NCI-H187 treated with DMSO at 0.1 percent for 48 hours (cell line): ENCODE results near the gene TLE7.

Experiments used
- DNase-seq: peaks from one replicate; lab custom pipeline; 2025; lab: John Stamatoyannopoulos, UW

The TLE7 gene

GRCh38 chr16:71412270-71413160 is 29.3 kb downstream of the TLE7 start:
- no peak for DNase-seq

DNA sequence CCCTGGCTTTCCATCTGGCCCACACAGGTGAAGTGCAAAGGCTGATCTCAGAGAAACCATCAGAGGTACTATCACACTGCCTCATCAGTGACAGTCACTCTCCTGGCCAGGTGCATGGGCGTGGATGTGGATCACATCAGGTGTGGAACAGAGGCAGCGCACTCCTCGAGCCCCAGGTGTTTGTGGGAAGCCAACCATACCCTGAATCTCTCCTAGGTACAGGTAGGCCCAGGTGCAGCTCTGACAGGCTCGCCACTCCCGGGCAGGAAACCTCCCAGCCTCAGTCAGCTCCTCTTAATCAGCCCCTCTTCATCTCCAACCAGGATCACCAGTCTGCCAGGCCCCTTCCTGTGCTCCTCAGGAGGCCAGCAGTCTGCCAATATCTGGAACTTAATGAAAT is 31.7 kb downstream of the TLE7 start:
- no peak for DNase-seq

- no peak for DNase-seq
These were observed 32.7 kb downstream of the TLE7 start for GRCh38 chr16:71409011-71409775.

DNA sequence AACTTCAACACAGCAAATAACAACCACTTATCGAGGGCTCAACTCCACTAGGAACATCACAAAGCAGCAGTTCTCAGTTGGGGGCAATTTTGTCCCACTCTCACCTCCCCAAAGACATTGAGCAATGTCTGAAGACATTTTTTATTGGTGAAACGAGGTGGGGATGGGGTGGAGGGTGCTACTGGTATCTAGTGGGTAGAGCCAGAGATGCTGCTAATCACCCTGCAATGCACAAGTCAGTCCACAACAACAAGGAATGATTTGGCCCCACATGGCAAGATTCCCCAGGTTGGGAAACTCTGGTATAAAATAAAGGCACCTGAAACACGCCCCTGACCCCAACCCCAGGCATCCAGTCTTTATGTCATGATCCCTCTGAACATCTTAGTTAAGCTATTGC is 33.3 kb downstream of the TLE7 start:
- DNase-seq = no peak

DNA sequence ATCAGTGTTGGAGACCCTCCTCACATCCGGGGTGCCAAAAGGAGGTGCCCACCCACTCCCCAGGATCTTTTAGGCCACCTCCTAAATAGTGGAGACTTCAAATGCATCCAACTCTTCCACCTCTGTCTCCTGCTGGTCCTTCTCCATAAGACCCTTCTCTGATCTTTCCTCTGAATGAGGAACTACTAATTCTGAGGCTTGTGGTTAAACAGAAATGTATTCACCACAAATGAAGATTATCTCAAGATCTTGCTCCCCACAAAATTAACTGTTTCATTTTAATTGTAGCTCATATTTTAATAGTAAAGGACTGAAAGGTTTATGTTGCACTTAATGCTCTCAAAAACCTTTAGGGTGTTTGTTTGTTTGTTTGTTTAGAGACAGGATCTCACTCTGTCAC is 34.1 kb downstream of the TLE7 start:
- no peak for DNase-seq

- DNase-seq = no peak
These were observed 35.1 kb downstream of the TLE7 start for GRCh38 chr16:71406724-71407123.

- no peak for DNase-seq
These were observed 35.5 kb downstream of the TLE7 start for GRCh38 chr16:71406316-71406715.

DNA sequence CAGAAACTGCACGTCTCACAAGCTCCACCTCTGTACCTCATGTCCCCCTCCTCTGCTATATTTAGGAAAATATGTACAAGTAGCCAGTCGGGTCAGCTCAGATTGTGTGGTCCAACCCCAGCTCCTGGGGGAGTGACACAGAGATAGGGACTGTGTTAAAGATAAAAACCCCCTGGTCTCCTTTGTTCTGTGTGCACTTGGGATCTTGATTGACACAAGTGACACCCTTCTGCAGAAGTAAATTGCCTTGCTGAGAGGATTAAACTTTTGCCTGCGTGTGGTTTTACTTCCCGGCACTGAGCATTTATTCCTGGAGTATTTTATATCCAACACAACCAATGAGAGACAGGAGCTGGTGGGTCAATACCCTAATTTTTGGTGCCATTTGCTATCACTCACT is 37.5 kb downstream of the TLE7 start:
- DNase-seq = no peak

DNA sequence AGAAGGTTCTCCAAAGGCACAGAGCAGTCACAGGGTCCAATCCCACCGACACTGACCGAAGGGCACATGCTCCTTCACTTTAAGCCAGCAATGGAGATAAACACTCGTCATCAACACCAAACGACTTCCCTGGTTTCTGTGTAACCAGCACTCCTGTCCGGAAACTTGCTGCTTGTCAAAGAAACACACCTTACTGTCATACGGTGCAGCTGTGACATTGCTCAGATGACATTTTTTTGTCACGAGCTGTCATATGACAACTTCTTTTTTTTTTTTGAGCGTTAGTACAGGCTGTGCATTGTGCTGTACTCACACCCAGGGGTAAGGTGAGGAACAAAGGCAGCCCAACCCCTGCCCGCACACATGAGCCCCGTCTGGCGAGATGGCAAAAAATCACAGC is 39.2 kb downstream of the TLE7 start:
- DNase-seq = no peak

DNA sequence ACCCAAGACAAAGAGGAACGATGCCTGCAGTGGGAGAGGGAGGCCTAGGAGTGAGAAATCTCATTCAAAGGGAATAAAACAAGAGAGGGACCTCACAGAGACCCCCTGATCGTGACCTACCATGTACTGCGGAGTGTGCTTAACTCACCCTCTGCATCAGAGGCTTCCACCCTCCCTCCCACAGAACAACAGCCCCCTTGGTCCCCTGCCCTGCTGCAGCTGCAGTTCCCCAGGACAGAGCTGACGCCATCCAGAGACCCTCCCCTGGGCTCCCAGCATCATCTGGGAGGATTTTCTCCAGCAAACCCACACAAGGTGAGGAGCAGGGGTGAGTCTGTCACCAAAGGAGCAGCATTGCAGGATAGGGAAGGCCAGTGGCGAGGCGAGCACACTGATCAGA is 39.8 kb downstream of the TLE7 start:
- DNase-seq = no peak

DNA sequence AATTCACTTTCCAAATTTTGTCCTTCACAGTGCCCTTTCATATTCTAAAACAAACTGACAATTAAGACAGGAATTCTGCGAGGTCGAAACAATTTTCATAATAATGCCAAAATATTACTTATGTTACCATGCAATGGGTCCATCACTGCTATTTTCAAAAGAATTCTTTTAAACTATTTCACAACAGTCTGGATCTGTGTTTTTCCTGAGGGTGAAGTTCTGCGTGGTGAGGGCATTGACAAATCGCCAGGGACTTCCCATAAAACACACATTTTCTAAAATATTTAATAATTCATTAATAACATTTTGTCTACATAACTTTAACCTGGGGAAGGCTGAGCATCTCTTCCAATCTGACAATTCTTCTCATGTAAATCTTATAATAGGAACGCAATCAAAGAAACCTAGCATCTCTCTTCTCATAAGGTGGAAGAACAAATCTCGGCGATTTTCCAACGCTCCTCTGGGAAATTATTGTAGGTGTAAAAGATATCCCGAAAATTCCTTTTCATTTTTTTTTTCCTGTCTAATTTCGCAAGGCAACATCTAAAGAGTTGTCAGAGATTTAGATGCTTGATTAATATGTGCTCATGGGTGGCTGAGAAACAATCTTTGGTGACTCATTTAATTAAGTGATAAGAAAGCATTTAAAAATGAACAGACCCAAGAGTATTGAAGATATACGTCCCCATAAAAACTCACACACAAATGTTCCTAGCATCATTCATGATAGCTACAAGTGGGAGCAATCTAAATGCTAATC is 41.9 kb downstream of the TLE7 start:
- no peak for DNase-seq

GRCh38 chr16:71396594-71396993 is 45.3 kb downstream of the TLE7 start:
- no peak for DNase-seq

GRCh38 chr16:71389330-71389729 is 52.5 kb downstream of the TLE7 start:
- DNase-seq = no peak

- DNase-seq = no peak
These were observed 54.6 kb downstream of the TLE7 start for GRCh38 chr16:71387045-71387871.

GRCh38 chr16:71384073-71384724 is 57.7 kb downstream of the TLE7 start:
- no peak for DNase-seq

DNA sequence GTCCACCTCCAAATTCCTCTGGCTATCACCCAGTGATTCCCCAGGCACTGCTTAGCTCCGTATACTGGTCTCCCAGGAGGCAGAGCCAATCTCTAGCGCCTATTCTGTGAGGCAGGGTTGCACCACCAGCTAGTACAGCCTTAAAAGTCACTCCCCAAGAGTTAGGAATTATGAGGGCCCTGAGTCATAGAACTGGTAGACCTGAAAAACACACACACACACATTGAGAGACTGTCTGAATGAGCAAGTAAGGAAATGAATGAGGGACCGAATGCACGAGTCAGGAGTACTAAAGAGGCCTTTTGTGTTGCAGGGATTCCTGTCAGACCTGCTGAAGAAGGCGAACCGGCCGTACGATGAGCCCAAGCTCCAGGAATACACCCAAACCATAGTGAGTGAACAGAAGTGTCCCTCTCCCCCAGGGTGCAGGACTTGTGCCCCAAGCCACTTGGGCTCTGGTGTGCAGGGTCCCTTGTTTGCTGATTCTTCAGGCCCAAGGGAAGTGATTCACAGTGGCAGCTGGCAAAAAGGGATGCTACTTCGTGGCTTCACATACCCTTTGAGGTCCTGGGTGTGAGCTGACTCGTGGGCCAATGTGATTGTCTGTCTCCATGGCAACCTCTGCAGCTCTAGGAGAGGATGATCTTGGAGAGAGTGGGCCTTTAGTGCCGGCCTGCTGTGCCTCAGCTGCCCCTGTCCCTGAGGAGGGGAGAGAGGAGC is 58.6 kb downstream of the TLE7 start:
- DNase-seq = no peak

DNA sequence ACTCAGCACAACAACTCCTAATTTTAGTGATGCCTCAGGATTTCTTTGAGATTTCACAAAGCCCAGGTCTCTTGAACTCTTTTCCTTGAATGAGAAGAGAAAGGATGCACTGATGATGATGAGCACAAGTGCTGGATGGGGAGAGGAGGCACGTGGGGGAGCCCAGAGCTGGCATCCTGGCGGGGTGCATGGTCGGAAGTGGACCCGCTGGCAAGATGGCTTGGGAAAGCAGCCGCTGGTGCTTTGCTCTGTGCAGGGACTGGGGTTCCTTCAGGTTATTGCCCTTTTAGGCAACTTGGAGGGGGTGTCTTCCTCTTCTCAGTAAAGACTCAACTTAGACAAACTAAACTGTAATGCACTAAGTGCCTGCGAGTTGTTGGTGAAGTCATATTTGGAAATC is 61.0 kb downstream of the TLE7 start:
- no peak for DNase-seq
